HepG2 (cell line): ENCODE results near the gene HRC. TPM values are rescaled to one million over a fixed set of nuclear protein-coding genes. Genes with fewer than 3 reads are reported as not detected.
A peak's percentile ranks its signal among the peaks of the same experiment; 100 is the strongest.

ENCODE experiments used
- FOXM1 ChIP-seq: sonication (generic); formaldehyde crosslinking; IDR thresholded peaks from 2 replicates; pipeline ENCODE4 v1.5.0; 2020; ENCODE audit warnings: missing genetic modification reagents
- GZF1 ChIP-seq: sonication (generic); formaldehyde crosslinking; IDR thresholded peaks from 2 replicates; pipeline ENCODE4 v1.5.1; 2020; ENCODE audit warnings: mild to moderate bottlenecking, missing genetic modification reagents
- HDAC2 ChIP-seq: sonication (generic); formaldehyde crosslinking; IDR thresholded peaks from 2 replicates; pipeline ENCODE4 v1.4.0; 2020; ENCODE audit warnings: missing genetic modification reagents
- IRX3 ChIP-seq: sonication (generic); formaldehyde crosslinking; IDR thresholded peaks from 2 replicates; pipeline ENCODE4 v1.8.1; 2023; ENCODE audit warnings: mild to moderate bottlenecking, low read depth, missing genetic modification reagents, borderline replicate concordance
- ISX ChIP-seq: sonication (generic); formaldehyde crosslinking; conservative IDR thresholded peaks from 2 replicates; pipeline ENCODE4 v1.5.0; 2020; ENCODE audit warnings: missing genetic modification reagents
- MEIS2 ChIP-seq: sonication (generic); formaldehyde crosslinking; IDR thresholded peaks from 2 replicates; pipeline ENCODE4 v1.9.0; 2021; ENCODE audit warnings: mild to moderate bottlenecking, missing genetic modification reagents
- PHF21A ChIP-seq: sonication (generic); formaldehyde crosslinking; IDR thresholded peaks from 2 replicates; pipeline ENCODE4 v1.5.0; 2020; ENCODE audit warnings: mild to moderate bottlenecking, missing genetic modification reagents
- PTBP1 ChIP-seq: fragments of 200-400 bp; formaldehyde crosslinking; IDR thresholded peaks from 2 replicates; pipeline ENCODE4 v1.6.1; 2018; ENCODE audit warnings: low read length, low read depth; ENCODE audit not compliant: poor library complexity, severe bottlenecking
- SALL1 ChIP-seq: sonication (generic); formaldehyde crosslinking; IDR thresholded peaks from 2 replicates; pipeline ENCODE4 v1.8.0; 2022; ENCODE audit warnings: mild to moderate bottlenecking, missing genetic modification reagents
- TSC22D2 ChIP-seq: sonication (generic); formaldehyde crosslinking; IDR thresholded peaks from 2 replicates; pipeline ENCODE4 v1.5.1; 2020; ENCODE audit warnings: missing genetic modification reagents, mild to moderate bottlenecking, borderline replicate concordance
- ZBTB7A ChIP-seq: sonication (generic); formaldehyde crosslinking; IDR thresholded peaks from 2 replicates; pipeline ENCODE4 v1.8.0; 2022; ENCODE audit warnings: mild to moderate bottlenecking, missing genetic modification reagents
- ZFYVE20 ChIP-seq: sonication (generic); formaldehyde crosslinking; IDR thresholded peaks from 2 replicates; pipeline ENCODE4 v1.8.0; 2023; ENCODE audit warnings: low read depth, mild to moderate bottlenecking, moderate library complexity, missing genetic modification reagents, borderline replicate concordance
- ZMYM4 ChIP-seq: sonication (generic); formaldehyde crosslinking; IDR thresholded peaks from 2 replicates; pipeline ENCODE4 v1.8.1; 2023; ENCODE audit warnings: mild to moderate bottlenecking, missing genetic modification reagents
- ZNF124 ChIP-seq: sonication (generic); formaldehyde crosslinking; IDR thresholded peaks from 2 replicates; pipeline ENCODE4 v1.4.0; 2020; ENCODE audit warnings: missing genetic modification reagents
- ZNF234 ChIP-seq: sonication (generic); formaldehyde crosslinking; conservative IDR thresholded peaks from 2 replicates; pipeline ENCODE4 v1.5.1; 2020; ENCODE audit warnings: mild to moderate bottlenecking, missing genetic modification reagents
- ZNF256 ChIP-seq: sonication (generic); formaldehyde crosslinking; conservative IDR thresholded peaks from 2 replicates; pipeline ENCODE4 v1.4.0; 2020; ENCODE audit warnings: missing genetic modification reagents
- ZNF350 ChIP-seq: sonication (generic); formaldehyde crosslinking; IDR thresholded peaks from 2 replicates; pipeline ENCODE4 v1.4.0; 2020; ENCODE audit warnings: mild to moderate bottlenecking, low read depth, missing genetic modification reagents, borderline replicate concordance
- ZNF563 ChIP-seq: sonication (generic); formaldehyde crosslinking; IDR thresholded peaks from 2 replicates; pipeline ENCODE4 v1.8.0; 2022; ENCODE audit warnings: mild to moderate bottlenecking, moderate library complexity, missing genetic modification reagents
- ZNF577 ChIP-seq: sonication (generic); formaldehyde crosslinking; IDR thresholded peaks from 2 replicates; pipeline ENCODE4 v1.4.0; 2020; ENCODE audit warnings: mild to moderate bottlenecking, low read depth, missing genetic modification reagents, borderline replicate concordance
- ZNF607 ChIP-seq: sonication (generic); formaldehyde crosslinking; IDR thresholded peaks from 2 replicates; pipeline ENCODE4 v1.5.1; 2020; ENCODE audit warnings: missing genetic modification reagents, mild to moderate bottlenecking, borderline replicate concordance
- ZNF784 ChIP-seq: sonication (generic); formaldehyde crosslinking; IDR thresholded peaks from 2 replicates; pipeline ENCODE4 v1.5.1; 2020; ENCODE audit warnings: missing genetic modification reagents, mild to moderate bottlenecking, borderline replicate concordance
- ZSCAN12 ChIP-seq: sonication (generic); formaldehyde crosslinking; IDR thresholded peaks from 2 replicates; pipeline ENCODE4 v1.9.0; 2021; ENCODE audit warnings: mild to moderate bottlenecking, missing genetic modification reagents
- polyA plus RNA-seq, 8 experiments: library from polyadenylated mRNA; depleted of rRNA in 3 of 8; stranded (reverse) in 7 of 8; unstranded in 1 of 8; fragments of >200 nt; fragmentation: Illumina TruSeq in 4 of 8; extraction: Trizol in 4 of 8; gene quantifications; 2 replicates each; pipeline versions ENCODE4 v1.2.1 to v1.2.3, GENCODE V29; 2011 to 2016; ENCODE audit warnings: low read depth in 4 of 8, missing spikeins in 1 of 8, mixed read lengths in 1 of 8; ENCODE audit not compliant: insufficient read depth in 1 of 8
- total RNA-seq, 5 experiments: library from RNA; depleted of rRNA; stranded (reverse); fragments of >200 nt; fragmentation: Illumina TruSeq; extraction: Trizol; gene quantifications; 2 replicates each; pipeline ENCODE4 v1.2.3, GENCODE V29; 2016; ENCODE audit warnings: low read depth in 1 of 5
- TF ChIP-seq, protein P1 (sequence below): sonication (generic); formaldehyde crosslinking; IDR thresholded peaks from 2 replicates; pipeline ENCODE4 v1.8.1; 2023; ENCODE audit warnings: missing genetic modification reagents, mild to moderate bottlenecking, borderline replicate concordance
- TF ChIP-seq, protein P2 (sequence below): sonication (generic); formaldehyde crosslinking; IDR thresholded peaks from 2 replicates; pipeline ENCODE4 v1.4.0; 2020; ENCODE audit warnings: missing genetic modification reagents

Gene HRC
- total and polyA plus RNA-seq, 2 of the 13 experiments (the other 11 are each of a cell fraction or from before 2014, with no cell fraction given) = 3.6 to 15.4 TPM

GRCh38 chr19:49113762-49114629 is 41.2 kb downstream of the HRC start, which contains the start of gene LIN7B (continued):
- TF ChIP-seq ZNF784 = no peak; the same call in 1 of the 2 replicates
- peak; percentile 81 for TF ChIP-seq ZNF563 (CRISPR knock-in tag)
- no peak for TF ChIP-seq ZNF124
- TF ChIP-seq, protein P1, sequence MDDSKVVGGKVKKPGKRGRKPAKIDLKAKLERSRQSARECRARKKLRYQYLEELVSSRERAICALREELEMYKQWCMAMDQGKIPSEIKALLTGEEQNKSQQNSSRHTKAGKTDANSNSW = no peak
- TF ChIP-seq, protein P2, sequence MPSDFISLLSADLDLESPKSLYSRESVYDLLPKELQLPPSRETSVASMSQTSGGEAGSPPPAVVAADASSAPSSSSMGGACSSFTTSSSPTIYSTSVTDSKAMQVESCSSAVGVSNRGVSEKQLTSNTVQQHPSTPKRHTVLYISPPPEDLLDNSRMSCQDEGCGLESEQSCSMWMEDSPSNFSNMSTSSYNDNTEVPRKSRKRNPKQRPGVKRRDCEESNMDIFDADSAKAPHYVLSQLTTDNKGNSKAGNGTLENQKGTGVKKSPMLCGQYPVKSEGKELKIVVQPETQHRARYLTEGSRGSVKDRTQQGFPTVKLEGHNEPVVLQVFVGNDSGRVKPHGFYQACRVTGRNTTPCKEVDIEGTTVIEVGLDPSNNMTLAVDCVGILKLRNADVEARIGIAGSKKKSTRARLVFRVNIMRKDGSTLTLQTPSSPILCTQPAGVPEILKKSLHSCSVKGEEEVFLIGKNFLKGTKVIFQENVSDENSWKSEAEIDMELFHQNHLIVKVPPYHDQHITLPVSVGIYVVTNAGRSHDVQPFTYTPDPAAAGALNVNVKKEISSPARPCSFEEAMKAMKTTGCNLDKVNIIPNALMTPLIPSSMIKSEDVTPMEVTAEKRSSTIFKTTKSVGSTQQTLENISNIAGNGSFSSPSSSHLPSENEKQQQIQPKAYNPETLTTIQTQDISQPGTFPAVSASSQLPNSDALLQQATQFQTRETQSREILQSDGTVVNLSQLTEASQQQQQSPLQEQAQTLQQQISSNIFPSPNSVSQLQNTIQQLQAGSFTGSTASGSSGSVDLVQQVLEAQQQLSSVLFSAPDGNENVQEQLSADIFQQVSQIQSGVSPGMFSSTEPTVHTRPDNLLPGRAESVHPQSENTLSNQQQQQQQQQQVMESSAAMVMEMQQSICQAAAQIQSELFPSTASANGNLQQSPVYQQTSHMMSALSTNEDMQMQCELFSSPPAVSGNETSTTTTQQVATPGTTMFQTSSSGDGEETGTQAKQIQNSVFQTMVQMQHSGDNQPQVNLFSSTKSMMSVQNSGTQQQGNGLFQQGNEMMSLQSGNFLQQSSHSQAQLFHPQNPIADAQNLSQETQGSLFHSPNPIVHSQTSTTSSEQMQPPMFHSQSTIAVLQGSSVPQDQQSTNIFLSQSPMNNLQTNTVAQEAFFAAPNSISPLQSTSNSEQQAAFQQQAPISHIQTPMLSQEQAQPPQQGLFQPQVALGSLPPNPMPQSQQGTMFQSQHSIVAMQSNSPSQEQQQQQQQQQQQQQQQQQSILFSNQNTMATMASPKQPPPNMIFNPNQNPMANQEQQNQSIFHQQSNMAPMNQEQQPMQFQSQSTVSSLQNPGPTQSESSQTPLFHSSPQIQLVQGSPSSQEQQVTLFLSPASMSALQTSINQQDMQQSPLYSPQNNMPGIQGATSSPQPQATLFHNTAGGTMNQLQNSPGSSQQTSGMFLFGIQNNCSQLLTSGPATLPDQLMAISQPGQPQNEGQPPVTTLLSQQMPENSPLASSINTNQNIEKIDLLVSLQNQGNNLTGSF (CRISPR knock-in tag) = no peak
- 0 out of 2 replicates have a peak, but pooled peaks have one; percentile 46 for TF ChIP-seq TSC22D2
- no peak for TF ChIP-seq ISX (CRISPR knock-in tag)
- TF ChIP-seq PHF21A (CRISPR knock-in tag) = 0 out of 2 replicates have a peak, but pooled peaks have one; percentile 1
- TF ChIP-seq ZBTB7A (CRISPR knock-in tag) = peak; percentile 85; the same call in 1 of the 2 replicates
- no peak for TF ChIP-seq ZNF234 (CRISPR knock-in tag)
- no peak for TF ChIP-seq ZNF577 (CRISPR knock-in tag)
- no peak for TF ChIP-seq GZF1 (CRISPR knock-in tag)
- TF ChIP-seq FOXM1 (CRISPR knock-in tag) = no peak
- TF ChIP-seq ZNF607 (CRISPR knock-in tag) = no peak
- peak; percentile 12; the same call in 1 of the 2 replicates for TF ChIP-seq MEIS2 (CRISPR knock-in tag)
- 0 out of 2 replicates have a peak, but pooled peaks have one; percentile 54 for TF ChIP-seq IRX3 (CRISPR knock-in tag)
- TF ChIP-seq ZNF256 = 0 out of 2 replicates have a peak, but pooled peaks have one; percentile 50
- TF ChIP-seq ZFYVE20 (CRISPR knock-in tag) = no peak
- peak; percentile 32; the same call in 1 of the 2 replicates for TF ChIP-seq ZNF350
- TF ChIP-seq HDAC2 (CRISPR knock-in tag) = peak; percentile 43; the same call in 1 of the 2 replicates
- peak; percentile 65 for TF ChIP-seq ZMYM4
- peak; percentile 85 for TF ChIP-seq SALL1
- no peak for TF ChIP-seq PTBP1
- no peak for TF ChIP-seq ZSCAN12 (CRISPR knock-in tag)
